ENCODE results near the gene CAMSAP1. TPM values are rescaled to one million over a fixed set of nuclear protein-coding genes. Genes with fewer than 3 reads are reported as not detected.

CAMSAP1 gene
- total and polyA plus RNA-seq, 9 of the 15 experiments (the other 6 are each of a cell fraction or from before 2014, with no cell fraction given) = 1.5 to 28.8 (median 14.3) TPM

DNA sequence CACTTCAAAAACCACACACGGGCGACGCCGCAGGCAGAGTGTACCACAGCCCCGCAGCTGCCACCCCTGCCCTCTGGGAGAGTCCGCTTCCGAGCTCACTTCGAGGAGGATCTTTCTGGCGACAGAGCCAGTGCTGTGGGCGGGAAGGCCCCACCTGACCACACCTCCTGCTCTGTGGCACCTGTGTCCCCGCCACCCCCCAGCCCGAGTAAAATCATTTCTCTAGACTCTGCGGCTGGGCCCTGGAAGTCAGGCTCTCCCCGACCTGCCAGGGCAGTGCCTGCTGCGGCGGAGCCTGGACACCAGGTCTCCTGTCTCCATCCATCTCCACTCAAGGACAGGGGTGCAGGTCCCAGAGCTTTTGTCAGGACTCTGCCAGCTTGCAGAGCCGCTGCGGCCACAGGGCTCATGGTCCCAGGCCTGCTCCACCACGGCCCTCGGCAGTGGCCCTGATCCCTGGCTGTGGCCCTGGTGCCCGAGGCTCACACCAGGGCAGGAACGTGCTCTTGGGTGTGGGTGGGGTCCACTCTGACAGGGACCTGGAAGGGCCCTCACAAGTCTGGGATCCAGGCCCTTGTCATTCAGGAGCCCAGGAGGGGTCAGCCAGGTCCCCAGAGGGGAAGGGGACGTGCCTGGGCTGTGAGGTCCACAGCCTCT lies 20.9 kb upstream of the CAMSAP1 start:
- ATAC-seq (peak; percentile 3; the same call in 2 of the 3 replicates), DNase-seq (ENCODE audit: extremely low read depth in 1 of 4, low spot score in 3 of 4) (no peak), FAIRE-seq (no peak)
- H3K36me3 ChIP-seq (ENCODE audit: control insufficient read depth, insufficient read depth, low read length) = peaks cover 95% of the 10 kb centered on the region
- BruUV-seq (replicated peaks) = no TSS peak
- CTCF ChIA-PET (ENCODE audit: low intra/inter-chr PET ratio) = no interaction called here
- no peak overlapping the region for H2AFZ ChIP-seq (ENCODE audit: low read depth, low read length)
- H4K20me1 ChIP-seq (replicated peaks; ENCODE audit: control insufficient read depth, insufficient read depth, low read length) = peaks cover 41% of the 10 kb centered on the region; the same call in 1 of the 2 replicates
- TF ChIP-seq RBM22 (IDR thresholded peaks at IDR 0.05; ENCODE audit: low read depth, low read length, poor library complexity, severe bottlenecking) (peak; percentile 68), NR2F6 (CRISPR knock-in tag; IDR thresholded peaks at IDR 0.05) (no peak), POLR2AphosphoS2 (IDR thresholded peaks at IDR 0.05; ENCODE audit: low read length) (0 out of 2 replicates have a peak, but pooled peaks have one; percentile 52), POLR2A (conservative IDR thresholded peaks at IDR 0.05) (0 out of 2 replicates have a peak, but pooled peaks have one; percentile 45), POLR2G (IDR thresholded peaks at IDR 0.05; ENCODE audit: low read depth, low read length) (peak; percentile 79)
- in situ Hi-C loops (cut with MboI) = no loop called here
- H3K79me2 ChIP-seq (ENCODE audit: control insufficient read depth, insufficient read depth, low read length) = peaks cover 37% of the 10 kb centered on the region
- intact Hi-C loops (cut with micrococcal nuclease) = no loop called here
- POLR2A ChIA-PET = no interaction called here
- H3K4me3 ChIP-seq = no peak overlapping the region
- no peaks in the 10 kb centered on the region for H3K9me3 ChIP-seq (replicated peaks; ENCODE audit: control insufficient read depth, insufficient read depth, low read depth, low read length)
- 87% methylated on average over 21 of the region's 23 CpGs for WGBS (ENCODE audit: insufficient coverage, low coverage, missing lambda C conversion rate)
- no peak overlapping the region for H3K4me2 ChIP-seq (ENCODE audit: insufficient read depth, low read length)
- peaks cover 0 to 66% of the 10 kb centered on the region in 2 experiments; a peak in 2 of 5 replicates for H3K4me1 ChIP-seq (replicated peaks in 1 of 2; ENCODE audit: control insufficient read depth in 2 of 2, insufficient read depth in 2 of 2, low read length in 2 of 2)
- H3K27me3 ChIP-seq (ENCODE audit: control insufficient read depth in 2 of 2, insufficient read depth in 2 of 2, low read length in 2 of 2) = no peaks in the 10 kb centered on the region
- H3K27ac ChIP-seq (ENCODE audit: extremely low read depth, low read depth, low read length) = no peak overlapping the region
- peaks cover 3% of the 10 kb centered on the region for H3K9me1 ChIP-seq (ENCODE audit: control insufficient read depth, insufficient read depth, low read length)
- no peak overlapping the region; a peak in 1 of 4 replicates for H3K9ac ChIP-seq (ENCODE audit: insufficient read depth in 1 of 2, low read depth in 2 of 2, low read length in 2 of 2)
